Measurements from ENCODE around the gene RIPOR2. TPM values are rescaled to one million over a fixed set of nuclear protein-coding genes. Genes with fewer than 3 reads are reported as not detected.
"Not testable (repeated sequence)": the region's sequence is repeated elsewhere in the genome, so short reads cannot be mapped to it uniquely, and the experiment has no call there.

The RIPOR2 gene
- total RNA-seq, 4 donors from 2014 or later, result 5.2 to 34.0 (median 21.2) TPM

DNA sequence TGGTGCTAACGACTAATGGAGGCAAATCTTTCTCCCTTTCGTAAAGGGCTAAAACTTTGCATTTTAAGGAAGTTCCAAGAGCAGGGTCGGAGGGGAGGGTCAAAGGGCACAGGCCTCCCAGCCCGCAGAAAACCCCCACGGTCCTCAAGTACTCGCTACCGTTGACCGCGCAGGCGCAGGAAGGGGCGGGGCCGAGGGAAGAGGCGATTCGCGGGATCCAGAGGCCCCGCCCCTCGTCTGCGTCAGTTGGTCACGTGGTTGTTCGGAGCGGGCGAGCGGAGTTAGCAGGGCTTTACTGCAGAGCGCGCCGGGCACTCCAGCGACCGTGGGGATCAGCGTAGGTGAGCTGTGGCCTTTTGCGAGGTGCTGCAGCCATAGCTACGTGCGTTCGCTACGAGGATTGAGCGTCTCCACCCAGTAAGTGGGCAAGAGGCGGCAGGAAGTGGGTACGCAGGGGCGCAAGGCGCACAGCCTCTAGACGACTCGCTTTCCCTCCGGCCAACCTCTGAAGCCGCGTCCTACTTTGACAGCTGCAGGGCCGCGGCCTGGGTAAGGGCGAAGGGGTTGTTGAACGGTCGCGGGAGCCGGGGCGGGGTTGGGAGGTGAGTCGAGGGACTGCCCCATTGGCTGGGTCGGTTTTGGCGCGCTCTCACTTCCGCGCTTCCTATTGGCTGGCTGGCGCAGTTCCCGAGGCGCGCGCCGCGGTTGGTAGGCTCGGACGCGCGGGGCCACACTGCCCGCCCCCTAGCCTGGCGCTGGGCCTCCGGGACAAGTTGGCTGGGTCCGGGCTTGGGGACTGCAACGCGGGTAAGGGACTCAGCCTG is 160.9 kb downstream of the RIPOR2 start, which contains the start of gene GMNN:
Gene GMNN (plus strand): TSS at position 242 of the 824 bp plus-strand sequence. CDS start 2,310 bp downstream, outside the sequence.
- TF ChIP-seq, protein P1, sequence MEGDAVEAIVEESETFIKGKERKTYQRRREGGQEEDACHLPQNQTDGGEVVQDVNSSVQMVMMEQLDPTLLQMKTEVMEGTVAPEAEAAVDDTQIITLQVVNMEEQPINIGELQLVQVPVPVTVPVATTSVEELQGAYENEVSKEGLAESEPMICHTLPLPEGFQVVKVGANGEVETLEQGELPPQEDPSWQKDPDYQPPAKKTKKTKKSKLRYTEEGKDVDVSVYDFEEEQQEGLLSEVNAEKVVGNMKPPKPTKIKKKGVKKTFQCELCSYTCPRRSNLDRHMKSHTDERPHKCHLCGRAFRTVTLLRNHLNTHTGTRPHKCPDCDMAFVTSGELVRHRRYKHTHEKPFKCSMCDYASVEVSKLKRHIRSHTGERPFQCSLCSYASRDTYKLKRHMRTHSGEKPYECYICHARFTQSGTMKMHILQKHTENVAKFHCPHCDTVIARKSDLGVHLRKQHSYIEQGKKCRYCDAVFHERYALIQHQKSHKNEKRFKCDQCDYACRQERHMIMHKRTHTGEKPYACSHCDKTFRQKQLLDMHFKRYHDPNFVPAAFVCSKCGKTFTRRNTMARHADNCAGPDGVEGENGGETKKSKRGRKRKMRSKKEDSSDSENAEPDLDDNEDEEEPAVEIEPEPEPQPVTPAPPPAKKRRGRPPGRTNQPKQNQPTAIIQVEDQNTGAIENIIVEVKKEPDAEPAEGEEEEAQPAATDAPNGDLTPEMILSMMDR (IDR thresholded peaks at IDR 0.05 in 4 of 5, conservative IDR thresholded peaks at IDR 0.05 in 1 of 5), result no peak
- TF ChIP-seq POLR2A (IDR thresholded peaks at IDR 0.05), result peak; percentile 59 to 62
- no peaks in the 10 kb centered on the region for H3K27me3 ChIP-seq
- H3K9me3 ChIP-seq, result no peaks in the 10 kb centered on the region
- H3K36me3 ChIP-seq, result no peaks in the 10 kb centered on the region
- H3K4me3 ChIP-seq, result peak within 1 kb of the TSS; percentile 90 to 100 (median 95)
- peak within 1 kb of the TSS; percentile 95 to 100 (median 98) for H3K27ac ChIP-seq
- peaks cover 11 to 15% of the 10 kb centered on the region in 2 donors for H3K4me1 ChIP-seq
- ATAC-seq (peak; percentile 96 to 98), DNase-seq (peak; percentile 94 to 95)
- in situ Hi-C loops (cut with MboI; ENCODE audit: low sequenced_read_pairs in 4 of 4), result loop anchor here in 1 of 4 donors (10.0 kb wide), 1 partner anchor 60 kb away; the partner anchor contains the start of gene C6orf62
- intact Hi-C loops (cut with DNase I; ENCODE audit: low total_unique reads), result loop anchor here (1.0 to 5.0 kb wide), 4 partner anchors 54 to 193 kb away; partner anchors contain the start of gene ACOT13

DNA sequence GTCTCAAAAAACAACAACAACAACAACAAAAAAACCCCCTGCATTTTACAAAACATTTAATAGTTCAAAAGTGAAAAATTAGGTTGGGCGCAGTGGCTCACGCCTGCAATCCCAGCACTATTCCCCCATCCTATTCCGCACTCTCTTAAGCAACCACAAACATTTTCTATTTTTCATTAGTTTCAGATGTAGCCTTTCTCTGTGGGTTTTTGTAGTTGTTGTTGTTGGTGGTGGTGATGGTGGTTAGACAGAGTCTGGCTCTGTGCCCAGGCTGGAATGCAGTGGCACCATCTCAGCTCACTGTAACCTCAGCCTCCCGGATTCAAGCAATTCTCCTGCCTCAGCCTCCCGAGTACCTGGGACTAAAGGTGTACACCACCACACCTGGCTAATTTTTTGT is 167.4 kb downstream of the RIPOR2 start:
- Histone ChIP-seq H3K27me3 (no peaks in the 10 kb centered on the region), H3K4me3 (no peak overlapping the region), H3K27ac (no peak overlapping the region), H3K4me1 (no peaks in the 10 kb centered on the region), H3K9me3 (no peaks in the 10 kb centered on the region), H3K36me3 (no peaks in the 10 kb centered on the region)
- TF ChIP-seq POLR2A (IDR thresholded peaks at IDR 0.05), result no peak
- TF ChIP-seq, protein P1 (IDR thresholded peaks at IDR 0.05 in 4 of 5, conservative IDR thresholded peaks at IDR 0.05 in 1 of 5), result no peak
- no peak for ATAC-seq
- intact Hi-C loops (cut with DNase I; ENCODE audit: low total_unique reads), result no loop called here
- in situ Hi-C loops (cut with MboI; ENCODE audit: low sequenced_read_pairs in 4 of 4), result loop anchor here (10.0 kb wide), 1 partner anchor 184 kb away; no protein-coding TSS in a partner anchor
- DNase-seq, result no peak

DNA sequence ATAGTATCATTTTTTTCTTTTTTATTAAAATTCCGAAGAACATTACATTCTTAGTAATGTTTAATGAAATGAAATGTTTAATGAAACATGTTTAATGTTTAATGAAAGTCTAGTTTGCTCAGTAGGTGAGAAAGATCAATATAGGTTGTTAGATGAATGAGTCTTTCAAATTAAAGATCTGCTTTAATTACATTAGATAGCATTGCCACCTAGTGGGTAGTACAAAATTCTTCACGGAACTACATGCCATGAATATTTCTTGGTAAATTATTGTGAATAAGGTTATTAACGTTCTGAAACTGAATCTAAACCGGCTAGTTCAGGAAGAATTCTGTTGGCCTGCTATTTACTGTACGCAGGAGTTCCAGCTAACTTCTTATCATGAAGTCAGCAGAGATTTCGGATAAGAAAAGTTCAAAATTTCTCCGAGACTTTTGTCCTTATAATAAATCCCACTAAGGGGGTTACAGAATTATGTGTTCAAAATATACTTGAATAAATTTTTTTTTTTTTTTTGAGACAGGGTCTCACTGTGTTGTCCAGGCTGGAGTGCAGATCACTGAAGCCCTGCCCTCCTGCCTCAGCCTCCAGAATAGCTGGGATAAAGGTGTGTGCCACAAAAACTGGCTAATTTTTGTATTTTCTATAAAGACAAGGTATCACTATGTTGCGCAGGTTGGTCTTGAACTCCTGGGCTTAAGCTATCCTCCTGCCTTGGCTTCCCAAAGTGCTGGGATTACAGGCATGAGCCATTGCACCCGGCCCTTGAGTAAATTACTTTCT is 168.9 kb downstream of the RIPOR2 start:
- no peak for TF ChIP-seq POLR2A (IDR thresholded peaks at IDR 0.05)
- TF ChIP-seq, protein P1 (IDR thresholded peaks at IDR 0.05 in 4 of 5, conservative IDR thresholded peaks at IDR 0.05 in 1 of 5), result peak in 3 of 5 experiments; percentile 16 to 34 (median 30)
- Histone ChIP-seq H3K4me3 (no peak overlapping the region), H3K27me3 (no peaks in the 10 kb centered on the region), H3K27ac (no peak overlapping the region), H3K9me3 (no peaks in the 10 kb centered on the region), H3K4me1 (no peaks in the 10 kb centered on the region), H3K36me3 (no peaks in the 10 kb centered on the region)
- intact Hi-C loops (cut with DNase I; ENCODE audit: low total_unique reads), result no loop called here
- ATAC-seq, result no peak
- in situ Hi-C loops (cut with MboI; ENCODE audit: low sequenced_read_pairs in 4 of 4), result loop anchor here (10.0 kb wide), 1 partner anchor 182 kb away; no protein-coding TSS in a partner anchor
- no peak for DNase-seq

DNA sequence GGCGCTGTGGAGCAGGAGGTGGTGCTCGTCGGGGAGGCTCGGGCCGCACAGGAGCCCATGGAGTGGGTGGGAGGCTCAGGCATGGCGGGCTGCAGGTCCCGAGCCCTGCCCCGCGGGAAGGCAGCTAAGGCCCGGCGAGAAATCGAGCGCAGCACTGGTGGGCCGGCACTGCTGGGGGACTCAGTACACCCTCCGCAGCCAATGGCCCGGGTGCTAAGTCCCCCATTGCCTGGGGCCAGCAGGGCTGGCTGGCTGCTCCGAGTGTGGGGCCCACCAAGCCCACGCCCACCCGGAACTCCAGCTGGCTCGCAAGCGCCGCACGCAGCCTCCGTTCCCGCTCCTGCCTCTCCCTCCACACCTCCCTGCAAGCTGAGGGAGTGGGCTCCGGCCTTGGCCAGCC is 169.8 kb downstream of the RIPOR2 start:
- H3K27ac ChIP-seq; H3K4me3 ChIP-seq; H3K27me3 ChIP-seq; H3K9me3 ChIP-seq; H3K4me1 ChIP-seq; intact Hi-C loops (cut with DNase I; ENCODE audit: low total_unique reads); ATAC-seq; DNase-seq; H3K36me3 ChIP-seq: not testable (repeated sequence)
- in situ Hi-C loops (cut with MboI; ENCODE audit: low sequenced_read_pairs in 4 of 4), result loop anchor here (10.0 kb wide), 1 partner anchor 181 kb away; no protein-coding TSS in a partner anchor

DNA sequence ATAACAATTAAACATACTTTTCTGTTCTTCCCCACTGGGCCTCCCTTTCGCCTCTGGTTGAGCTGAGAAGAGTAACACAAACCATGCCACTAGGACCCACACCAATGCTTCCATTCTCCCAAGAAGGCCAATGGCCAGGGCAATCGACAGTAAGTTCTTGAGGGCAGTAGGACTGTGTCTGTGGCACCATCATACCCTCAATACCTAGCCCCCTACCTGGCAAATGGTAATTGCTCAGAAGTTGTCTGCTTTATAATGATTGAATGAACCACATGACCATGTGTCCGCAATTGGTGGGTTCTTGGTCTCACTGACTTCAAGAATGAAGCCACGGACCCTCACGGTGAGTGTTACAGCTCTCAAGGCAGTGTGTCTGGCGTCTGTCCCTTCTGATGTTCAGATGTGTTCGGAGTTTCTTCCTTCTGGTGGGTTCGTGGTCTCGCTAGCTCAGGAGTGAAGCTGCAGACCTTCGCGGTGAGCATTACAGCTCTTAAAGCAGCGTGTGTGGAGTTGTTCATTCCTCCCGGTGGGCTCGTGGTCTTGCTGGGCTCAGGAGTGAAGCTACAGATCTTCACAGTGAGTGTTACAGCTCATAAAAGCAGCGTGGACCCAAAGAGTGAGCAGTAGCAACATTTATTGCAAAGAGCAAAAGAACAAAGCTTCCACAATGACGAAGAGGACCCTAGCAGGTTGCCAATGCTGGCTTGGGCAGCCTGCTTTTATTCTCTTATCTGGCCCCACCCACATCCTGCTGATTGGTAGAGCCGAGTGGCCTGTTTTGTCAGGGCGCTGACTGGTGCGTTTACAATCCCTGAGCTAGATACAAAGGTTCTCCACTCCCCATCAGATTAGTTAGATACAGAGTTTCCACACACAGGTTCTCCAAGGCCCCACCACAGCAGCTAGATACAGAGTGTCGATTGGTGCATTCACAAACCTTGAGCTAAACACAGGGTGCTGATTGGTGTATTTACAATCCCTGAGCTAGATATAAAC is 170.6 kb downstream of the RIPOR2 start:
- H3K36me3 ChIP-seq; intact Hi-C loops (cut with DNase I; ENCODE audit: low total_unique reads); H3K27ac ChIP-seq; DNase-seq; H3K9me3 ChIP-seq; ATAC-seq; H3K27me3 ChIP-seq; H3K4me1 ChIP-seq; H3K4me3 ChIP-seq: not testable (repeated sequence)
- in situ Hi-C loops (cut with MboI; ENCODE audit: low sequenced_read_pairs in 4 of 4), result loop anchor here (10.0 kb wide), 1 partner anchor 180 kb away; no protein-coding TSS in a partner anchor
